ENCODE measurements around the gene ELF1.
"Not testable (repeated sequence)": the region's sequence is repeated elsewhere in the genome, so short reads cannot be mapped to it uniquely, and the experiment has no call there.

Gene ELF1

GRCh38 chr13:41036557-41036956 is 17.4 kb upstream of the ELF1 start:
- H3K27me3 ChIP-seq (ENCODE audit: insufficient read depth, low read length); DNase-seq; H4K8ac ChIP-seq (ENCODE audit: low read depth, low read length); H3K23ac ChIP-seq (ENCODE audit: low read length); H3K79me1 ChIP-seq (ENCODE audit: low read length); H2BK120ac ChIP-seq (ENCODE audit: insufficient read depth, low read length, poor library complexity); H3K18ac ChIP-seq (ENCODE audit: low read length); H2BK5ac ChIP-seq (ENCODE audit: low read depth, low read length, poor library complexity); H2BK12ac ChIP-seq (ENCODE audit: low read length); H3K27ac ChIP-seq (ENCODE audit: low read depth, low read length); H4K91ac ChIP-seq (ENCODE audit: low read depth, low read length); H3K4me3 ChIP-seq (ENCODE audit: low read depth, low read length); H3K9me3 ChIP-seq (ENCODE audit: insufficient read depth, low read depth, low read length); H3K14ac ChIP-seq (ENCODE audit: low read length); H3K79me2 ChIP-seq (ENCODE audit: control insufficient read depth, insufficient read depth, low read length, poor library complexity); H4K12ac ChIP-seq (ENCODE audit: low read depth, low read length); H2AK5ac ChIP-seq (ENCODE audit: low read length); H3K4me1 ChIP-seq (ENCODE audit: control insufficient read depth in 1 of 2, insufficient read depth in 2 of 2, low read length in 2 of 2); H2AFZ ChIP-seq (ENCODE audit: insufficient read depth, low read length, poor library complexity); H3K36me3 ChIP-seq (ENCODE audit: control insufficient read depth in 1 of 2, insufficient read depth in 2 of 2, low read length in 2 of 2); H3K4ac ChIP-seq (ENCODE audit: low read depth, low read length); H3K4me2 ChIP-seq (ENCODE audit: low read length); H3K9ac ChIP-seq (ENCODE audit: low read length): not testable (repeated sequence)
- no CpG with 5 or more reads among the region's 5 CpGs for WGBS (ENCODE audit: extremely low coverage, insufficient coverage, insufficient read length)

GRCh38 chr13:41034881-41035280 is 15.8 kb upstream of the ELF1 start:
- Histone ChIP-seq H3K23ac (ENCODE audit: low read length) (no peak overlapping the region), H3K14ac (ENCODE audit: low read length) (no peak overlapping the region), H3K9me3 (ENCODE audit: insufficient read depth, low read depth, low read length) (no peaks in the 10 kb centered on the region), H3K4me2 (ENCODE audit: low read length) (no peak overlapping the region), H3K36me3 (ENCODE audit: control insufficient read depth in 1 of 2, insufficient read depth in 2 of 2, low read length in 2 of 2) (no peaks in the 10 kb centered on the region), H4K8ac (ENCODE audit: low read depth, low read length) (no peak overlapping the region), H3K79me2 (ENCODE audit: control insufficient read depth, insufficient read depth, low read length, poor library complexity) (peaks cover 2% of the 10 kb centered on the region), H2BK120ac (ENCODE audit: insufficient read depth, low read length, poor library complexity) (no peak overlapping the region), H3K4ac (ENCODE audit: low read depth, low read length) (no peak overlapping the region), H4K91ac (ENCODE audit: low read depth, low read length) (no peak overlapping the region), H2BK12ac (ENCODE audit: low read length) (no peak overlapping the region), H3K27me3 (ENCODE audit: insufficient read depth, low read length) (no peaks in the 10 kb centered on the region), H4K12ac (ENCODE audit: low read depth, low read length) (no peak overlapping the region), H3K18ac (ENCODE audit: low read length) (no peak overlapping the region), H3K4me1 (ENCODE audit: control insufficient read depth in 1 of 2, insufficient read depth in 2 of 2, low read length in 2 of 2) (no peaks in the 10 kb centered on the region), H2BK5ac (ENCODE audit: low read depth, low read length, poor library complexity) (no peak overlapping the region), H2AK5ac (ENCODE audit: low read length) (no peak overlapping the region), H2AFZ (ENCODE audit: insufficient read depth, low read length, poor library complexity) (no peak overlapping the region), H3K4me3 (ENCODE audit: low read depth, low read length) (no peak overlapping the region), H3K79me1 (ENCODE audit: low read length) (no peaks in the 10 kb centered on the region), H3K27ac (ENCODE audit: low read depth, low read length) (no peak overlapping the region), H3K9ac (ENCODE audit: low read length) (no peak overlapping the region)
- no CpG with 5 or more reads among the region's 5 CpGs for WGBS (ENCODE audit: extremely low coverage, insufficient coverage, insufficient read length)
- DNase-seq = no peak

DNA sequence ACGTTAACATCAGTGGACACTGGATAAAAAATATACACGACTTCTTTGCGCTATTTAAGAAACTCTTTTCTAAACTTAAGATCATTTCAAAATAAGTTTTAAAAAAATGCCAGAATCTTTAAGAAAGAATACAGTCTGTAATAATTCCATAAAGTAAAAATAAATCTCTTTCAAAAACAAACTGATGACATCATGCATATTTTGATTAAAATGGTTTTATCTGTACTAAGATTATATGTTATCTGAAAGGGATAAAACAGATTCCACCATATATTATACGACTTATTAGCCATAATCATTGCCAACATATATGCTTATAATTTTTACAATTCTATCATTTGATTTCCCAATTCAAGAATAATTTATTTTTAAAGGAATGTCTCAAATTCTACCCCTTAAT is 15.3 kb upstream of the ELF1 start:
- no CpG with 5 or more reads among the region's 4 CpGs for WGBS (ENCODE audit: extremely low coverage, insufficient coverage, insufficient read length)

DNA sequence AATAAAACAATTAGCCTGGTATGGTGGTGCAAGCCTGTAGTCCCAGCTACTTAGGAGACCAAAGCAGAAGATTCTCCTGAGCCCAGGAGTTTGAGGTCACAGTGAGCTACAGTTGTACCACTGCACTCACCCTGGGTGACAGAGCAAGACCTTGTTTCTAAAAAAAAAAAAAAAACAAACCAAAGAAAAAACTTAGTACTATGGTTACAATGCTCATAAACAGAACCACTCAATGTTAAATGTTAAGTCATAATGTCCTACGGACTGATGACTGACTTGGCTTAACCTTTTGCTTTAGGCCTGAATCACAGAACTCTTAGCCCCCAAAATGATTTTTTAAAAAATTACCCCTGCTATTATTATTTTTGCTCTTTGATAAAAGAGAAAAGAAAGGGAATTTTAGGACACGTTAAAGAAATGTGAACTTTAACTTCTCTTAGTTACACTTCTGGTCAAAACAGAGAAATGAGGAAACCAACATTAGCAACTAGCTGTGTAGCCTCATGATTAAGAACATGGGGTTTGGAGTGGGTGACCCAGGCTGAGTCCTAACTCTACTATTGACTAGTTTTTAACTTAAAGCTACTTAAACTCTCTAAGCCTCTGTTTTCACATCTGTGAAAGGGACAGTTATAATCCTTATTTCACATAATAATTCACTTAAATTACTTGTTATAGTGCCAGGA is 13.7 kb upstream of the ELF1 start:
- Histone ChIP-seq H2AK5ac (ENCODE audit: low read length) (no peak overlapping the region), H3K36me3 (ENCODE audit: control insufficient read depth in 1 of 2, insufficient read depth in 2 of 2, low read length in 2 of 2) (no peaks in the 10 kb centered on the region), H2BK120ac (ENCODE audit: insufficient read depth, low read length, poor library complexity) (no peak overlapping the region)

More for the DNA sequence above, 15.3 kb upstream of the ELF1 start:
- no peak for DNase-seq
- no peaks in the 10 kb centered on the region for H3K27me3 ChIP-seq (ENCODE audit: insufficient read depth, low read length)
- no peak overlapping the region for H4K12ac ChIP-seq (ENCODE audit: low read depth, low read length)
- peaks cover 2% of the 10 kb centered on the region for H3K79me2 ChIP-seq (ENCODE audit: control insufficient read depth, insufficient read depth, low read length, poor library complexity)
- H2BK5ac ChIP-seq (ENCODE audit: low read depth, low read length, poor library complexity) = no peak overlapping the region
- H3K36me3 ChIP-seq (ENCODE audit: control insufficient read depth in 1 of 2, insufficient read depth in 2 of 2, low read length in 2 of 2) = no peaks in the 10 kb centered on the region
- H2AFZ ChIP-seq (ENCODE audit: insufficient read depth, low read length, poor library complexity) = no peak overlapping the region
- H4K8ac ChIP-seq (ENCODE audit: low read depth, low read length) = no peak overlapping the region
- no peak overlapping the region for H3K23ac ChIP-seq (ENCODE audit: low read length)
- no peak overlapping the region for H2BK120ac ChIP-seq (ENCODE audit: insufficient read depth, low read length, poor library complexity)
- H3K18ac ChIP-seq (ENCODE audit: low read length) = no peak overlapping the region
- no peak overlapping the region for H3K4me2 ChIP-seq (ENCODE audit: low read length)
- no peaks in the 10 kb centered on the region for H3K4me1 ChIP-seq (ENCODE audit: control insufficient read depth in 1 of 2, insufficient read depth in 2 of 2, low read length in 2 of 2)
- H3K4ac ChIP-seq (ENCODE audit: low read depth, low read length) = no peak overlapping the region
- H3K27ac ChIP-seq (ENCODE audit: low read depth, low read length) = no peak overlapping the region
- no peak overlapping the region for H3K4me3 ChIP-seq (ENCODE audit: low read depth, low read length)
- no peaks in the 10 kb centered on the region for H3K79me1 ChIP-seq (ENCODE audit: low read length)
- no peaks in the 10 kb centered on the region for H3K9me3 ChIP-seq (ENCODE audit: insufficient read depth, low read depth, low read length)
- no peak overlapping the region for H2BK12ac ChIP-seq (ENCODE audit: low read length)
- no peak overlapping the region for H3K9ac ChIP-seq (ENCODE audit: low read length)
- no peak overlapping the region for H2AK5ac ChIP-seq (ENCODE audit: low read length)
- no peak overlapping the region for H3K14ac ChIP-seq (ENCODE audit: low read length)
- no peak overlapping the region for H4K91ac ChIP-seq (ENCODE audit: low read depth, low read length)

More for the DNA sequence above, 13.7 kb upstream of the ELF1 start:
- DNase-seq = no peak
- Histone ChIP-seq H3K4me3 (ENCODE audit: low read depth, low read length) (no peak overlapping the region), H3K9me3 (ENCODE audit: insufficient read depth, low read depth, low read length) (no peaks in the 10 kb centered on the region), H3K27me3 (ENCODE audit: insufficient read depth, low read length) (no peaks in the 10 kb centered on the region), H4K91ac (ENCODE audit: low read depth, low read length) (no peak overlapping the region), H3K79me2 (ENCODE audit: control insufficient read depth, insufficient read depth, low read length, poor library complexity) (no peaks in the 10 kb centered on the region), H3K9ac (ENCODE audit: low read length) (no peak overlapping the region), H4K12ac (ENCODE audit: low read depth, low read length) (no peak overlapping the region), H3K18ac (ENCODE audit: low read length) (no peak overlapping the region), H3K79me1 (ENCODE audit: low read length) (no peaks in the 10 kb centered on the region), H3K23ac (ENCODE audit: low read length) (no peak overlapping the region), H2BK5ac (ENCODE audit: low read depth, low read length, poor library complexity) (no peak overlapping the region), H2AFZ (ENCODE audit: insufficient read depth, low read length, poor library complexity) (no peak overlapping the region), H2BK12ac (ENCODE audit: low read length) (no peak overlapping the region), H4K8ac (ENCODE audit: low read depth, low read length) (no peak overlapping the region), H3K14ac (ENCODE audit: low read length) (no peak overlapping the region), H3K27ac (ENCODE audit: low read depth, low read length) (no peak overlapping the region), H3K4me1 (ENCODE audit: control insufficient read depth in 1 of 2, insufficient read depth in 2 of 2, low read length in 2 of 2) (no peaks in the 10 kb centered on the region), H3K4me2 (ENCODE audit: low read length) (no peak overlapping the region), H3K4ac (ENCODE audit: low read depth, low read length) (peak overlapping the region; percentile 46)
- WGBS (ENCODE audit: extremely low coverage, insufficient coverage, insufficient read length) = no CpG with 5 or more reads among the region's 2 CpGs

All from trophoblast cell (in vitro differentiated cells and primary cell).